HTR-8/SVneo (cell line): ENCODE data around the gene MNAT1.
A peak's percentile ranks its signal among the peaks of the same experiment; 100 is the strongest.

Experiments used
- DNase-seq: peaks from one replicate; pipeline ENCODE4 v3.0.0; 2011; ENCODE audit warnings: low spot score, mixed read lengths; ENCODE audit not compliant: insufficient read length
- FAIRE-seq: peaks from 2 replicates; lab custom pipeline; 2011; peaks lifted over from hg19 to GRCh38; lab: Jason Lieb, UNC

MNAT1 gene

GRCh38 chr14:60951776-60952435 is 217.3 kb downstream of the MNAT1 start:
- FAIRE-seq (no peak), DNase-seq (no peak)

GRCh38 chr14:60956202-60956601 is 221.6 kb downstream of the MNAT1 start:
- FAIRE-seq (no peak), DNase-seq (no peak)

- FAIRE-seq (peak; percentile 97), DNase-seq (no peak)
Measured at GRCh38 chr14:60956632-60957031, 222.1 kb downstream of the MNAT1 start.

- FAIRE-seq = peak; percentile 65
- DNase-seq = no peak
Measured at GRCh38 chr14:60958146-60958545, 223.6 kb downstream of the MNAT1 start.

- FAIRE-seq (no peak), DNase-seq (no peak)
Measured at GRCh38 chr14:60963761-60964160, 229.2 kb downstream of the MNAT1 start.

GRCh38 chr14:60964904-60965303 is 230.3 kb downstream of the MNAT1 start:
- no peak for FAIRE-seq

GRCh38 chr14:60965402-60965801 is 230.8 kb downstream of the MNAT1 start:
- FAIRE-seq (peak; percentile 99), DNase-seq (peak; percentile 39)

More at GRCh38 chr14:60964904-60965303, 230.3 kb downstream of the MNAT1 start:
- no peak for DNase-seq

- FAIRE-seq = peak; percentile 55
- DNase-seq = no peak
Measured at GRCh38 chr14:60968099-60968498, 233.5 kb downstream of the MNAT1 start.

- DNase-seq = no peak
- FAIRE-seq = peak; percentile 99
Measured at GRCh38 chr14:60968671-60969070, 234.1 kb downstream of the MNAT1 start.

GRCh38 chr14:60970146-60970545 is 235.6 kb downstream of the MNAT1 start:
- DNase-seq (no peak), FAIRE-seq (peak; percentile 97)

GRCh38 chr14:60971271-60971670 is 236.7 kb downstream of the MNAT1 start:
- DNase-seq (no peak), FAIRE-seq (peak; percentile 71)

GRCh38 chr14:60972295-60972694 is 237.7 kb downstream of the MNAT1 start:
- peak; percentile 83 for FAIRE-seq
- DNase-seq = no peak

- DNase-seq (no peak), FAIRE-seq (no peak)
Measured at GRCh38 chr14:60973070-60973469, 238.5 kb downstream of the MNAT1 start.

- FAIRE-seq = peak; percentile 99
- DNase-seq = no peak
Measured at GRCh38 chr14:60974090-60974651, 239.6 kb downstream of the MNAT1 start.

- DNase-seq = no peak
- FAIRE-seq = no peak
Measured at GRCh38 chr14:60975551-60975950, 241.0 kb downstream of the MNAT1 start.

GRCh38 chr14:60977847-60978246 is 243.3 kb downstream of the MNAT1 start:
- DNase-seq (no peak), FAIRE-seq (no peak)

GRCh38 chr14:60980811-60981632 is 246.5 kb downstream of the MNAT1 start, which contains the start of the genes SLC38A6 and TRMT5:
Gene SLC38A6 (plus strand): TSS chr14:60981245. CDS start chr14:60981278, 33 bp downstream.
Gene TRMT5 (minus strand): TSS chr14:60981079. CDS start chr14:60980973, 106 bp downstream.
- FAIRE-seq = peak; percentile 100

GRCh38 chr14:60981633-60982455 is 247.3 kb downstream of the MNAT1 start:
- FAIRE-seq (no peak), DNase-seq (peak; percentile 82)

More at GRCh38 chr14:60980811-60981632, 246.5 kb downstream of the MNAT1 start, which contains the start of the genes SLC38A6 and TRMT5:
- DNase-seq = peak; percentile 100

GRCh38 chr14:60984196-60984595 is 249.6 kb downstream of the MNAT1 start:
- DNase-seq (no peak), FAIRE-seq (peak; percentile 83)

GRCh38 chr14:60986500-60986899 is 251.9 kb downstream of the MNAT1 start:
- FAIRE-seq (no peak), DNase-seq (no peak)
